Superior temporal gyrus (tissue), 1 donor: ENCODE measurements around the gene PRRX2.
"Not testable (repeated sequence)": the region's sequence is repeated elsewhere in the genome, so short reads cannot be mapped to it uniquely, and the experiment has no call there.

Experiments used
- DNase-seq: peaks from one replicate; pipeline ENCODE4 v3.0.0-alpha.2; 2016; ENCODE audit errors: extremely low spot score

Gene PRRX2

GRCh38 chr9:129759319-129759718, 93.9 kb downstream of the PRRX2 start:
- DNase-seq = no peak

GRCh38 chr9:129759804-129760502, 94.5 kb downstream of the PRRX2 start:
- no peak for DNase-seq

GRCh38 chr9:129760784-129761183, 95.3 kb downstream of the PRRX2 start:
- DNase-seq = not testable (repeated sequence)

GRCh38 chr9:129761293-129761900, 96.0 kb downstream of the PRRX2 start:
- no peak for DNase-seq

GRCh38 chr9:129761901-129762369, 96.5 kb downstream of the PRRX2 start:
- DNase-seq = no peak

GRCh38 chr9:129762370-129762984, 97.0 kb downstream of the PRRX2 start:
- not testable (repeated sequence) for DNase-seq

GRCh38 chr9:129762985-129763926, 97.8 kb downstream of the PRRX2 start:
- no peak for DNase-seq

GRCh38 chr9:129765764-129766317, 100.4 kb downstream of the PRRX2 start:
- DNase-seq = no peak

GRCh38 chr9:129768486-129768885, 103.0 kb downstream of the PRRX2 start:
- DNase-seq = no peak

GRCh38 chr9:129769669-129770068, 104.2 kb downstream of the PRRX2 start:
- no peak for DNase-seq

GRCh38 chr9:129770741-129771140, 105.3 kb downstream of the PRRX2 start:
- no peak for DNase-seq
